HG03354 (cell line): ENCODE measurements around the gene LRRC8E.

Source experiments
- ATAC-seq: cut with Tn5 transposase; IDR thresholded peaks from one replicate; pipeline ENCODE4 v1.9.1; 2021; ENCODE audit warnings: mild to moderate bottlenecking; ENCODE audit not compliant: unreplicated experiment, poor library complexity, severe bottlenecking

LRRC8E gene

DNA sequence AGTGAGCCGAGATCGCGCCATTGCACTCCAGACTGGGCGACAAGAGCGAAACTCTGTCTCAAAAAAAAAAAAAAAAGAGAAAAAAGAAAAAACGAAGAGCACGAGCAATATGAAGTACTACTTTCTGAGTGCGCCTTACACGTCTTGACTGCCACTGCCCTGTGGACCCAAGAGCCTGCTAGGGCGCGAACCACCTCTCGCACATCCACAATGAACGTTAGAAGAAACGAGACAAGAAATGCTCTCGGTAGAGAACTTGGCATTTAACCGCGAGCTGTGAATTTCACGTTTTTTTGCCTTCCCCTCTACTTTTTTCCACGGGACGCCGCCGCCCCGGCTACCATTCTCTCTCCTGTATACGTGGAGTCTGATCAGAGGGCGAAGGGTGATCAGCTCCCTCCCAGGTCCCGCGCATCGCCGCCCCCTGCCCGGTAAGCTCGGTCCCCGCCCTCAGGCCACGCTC lies 54.7 kb downstream of the LRRC8E start:
- no peak for ATAC-seq

DNA sequence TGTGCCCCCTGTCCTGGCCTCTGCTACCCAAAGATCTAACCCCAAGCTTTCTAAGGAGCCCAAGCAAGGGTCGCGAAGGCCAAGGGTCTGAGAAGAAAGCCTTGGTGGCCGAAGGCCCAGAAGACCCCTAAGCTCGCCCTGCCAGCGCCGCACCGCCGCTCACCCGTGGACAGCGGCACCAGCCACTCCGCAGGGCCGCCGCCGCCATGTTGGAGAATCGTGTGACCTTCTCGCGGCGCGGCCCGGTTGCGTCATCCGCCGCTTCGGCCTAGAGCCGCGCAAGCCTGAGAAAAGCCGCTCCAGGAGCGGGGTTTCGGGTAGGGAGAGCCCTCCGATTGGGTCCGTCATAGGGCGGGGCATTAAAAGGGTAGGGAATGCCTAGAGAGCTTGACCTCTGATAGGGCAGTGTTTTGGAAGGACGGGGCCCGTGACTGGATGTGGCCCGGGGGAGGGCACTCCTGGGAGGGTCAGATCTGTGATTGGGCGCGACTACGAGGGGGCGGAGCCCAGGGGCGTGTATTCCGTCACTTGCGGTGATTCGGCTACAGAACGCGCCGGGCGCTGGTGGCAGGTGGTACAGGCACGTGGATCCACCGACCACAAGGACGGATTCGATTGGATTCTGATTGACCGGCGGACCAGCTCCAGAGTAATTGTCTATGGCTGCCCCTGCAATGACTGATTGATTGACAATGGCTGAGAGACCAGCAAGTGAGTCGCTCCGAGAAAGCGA lies 55.3 kb downstream of the LRRC8E start, which contains the start of gene TIMM44:
TIMM44 (minus strand) TSS at position 223 of the 733 bp plus-strand sequence; CDS start at position 208, 15 bp downstream.
- peak; percentile 95 for ATAC-seq

DNA sequence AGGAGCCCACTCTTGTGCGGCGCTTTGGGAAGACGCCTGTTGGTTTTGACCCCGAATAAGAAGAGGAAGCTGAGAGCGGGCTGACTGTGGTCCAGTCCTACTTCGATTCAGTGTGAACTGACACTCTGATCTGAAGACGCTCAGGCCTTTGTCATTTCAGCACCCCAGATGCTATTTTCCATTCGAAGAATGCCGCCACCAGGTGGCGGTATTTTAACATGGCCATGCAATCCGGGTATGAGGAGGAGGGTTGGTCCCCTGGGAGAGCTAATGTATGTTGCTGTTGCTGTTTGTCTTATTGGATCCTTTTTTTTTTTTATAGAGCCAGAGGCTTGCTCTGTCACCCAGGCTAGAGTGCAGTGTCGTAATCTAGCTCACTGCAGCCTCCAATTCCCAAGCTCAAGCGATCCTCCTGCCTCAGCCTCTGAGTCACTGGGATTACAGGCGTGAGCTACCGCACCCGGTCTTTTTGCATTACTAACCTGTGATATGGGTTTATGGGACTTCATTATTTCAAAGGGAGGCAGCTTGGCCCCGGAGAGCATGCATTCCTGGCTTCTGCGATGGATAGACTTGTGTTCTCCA lies 56.0 kb downstream of the LRRC8E start:
- peak; percentile 39 for ATAC-seq

DNA sequence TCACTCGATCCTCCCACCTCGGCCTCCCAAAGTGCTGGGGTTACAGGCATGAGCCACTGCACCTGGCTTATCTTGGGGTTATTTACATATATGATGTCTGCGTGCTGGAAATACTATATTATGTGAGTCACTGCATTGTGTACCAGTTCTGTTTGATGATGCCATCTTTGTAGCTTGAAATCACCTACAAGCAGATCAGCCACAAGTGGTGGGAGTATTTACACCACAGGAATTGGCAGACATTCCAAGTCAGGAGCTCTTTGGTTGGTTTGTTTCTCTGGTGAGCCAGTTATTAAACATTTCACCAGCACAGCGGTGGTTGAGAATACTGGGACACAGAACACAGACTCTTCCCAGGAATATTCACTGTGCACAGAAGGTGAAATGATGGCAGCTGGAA lies 59.6 kb downstream of the LRRC8E start:
- ATAC-seq, result no peak
